ENCODE results near the gene ABR.

DNA sequence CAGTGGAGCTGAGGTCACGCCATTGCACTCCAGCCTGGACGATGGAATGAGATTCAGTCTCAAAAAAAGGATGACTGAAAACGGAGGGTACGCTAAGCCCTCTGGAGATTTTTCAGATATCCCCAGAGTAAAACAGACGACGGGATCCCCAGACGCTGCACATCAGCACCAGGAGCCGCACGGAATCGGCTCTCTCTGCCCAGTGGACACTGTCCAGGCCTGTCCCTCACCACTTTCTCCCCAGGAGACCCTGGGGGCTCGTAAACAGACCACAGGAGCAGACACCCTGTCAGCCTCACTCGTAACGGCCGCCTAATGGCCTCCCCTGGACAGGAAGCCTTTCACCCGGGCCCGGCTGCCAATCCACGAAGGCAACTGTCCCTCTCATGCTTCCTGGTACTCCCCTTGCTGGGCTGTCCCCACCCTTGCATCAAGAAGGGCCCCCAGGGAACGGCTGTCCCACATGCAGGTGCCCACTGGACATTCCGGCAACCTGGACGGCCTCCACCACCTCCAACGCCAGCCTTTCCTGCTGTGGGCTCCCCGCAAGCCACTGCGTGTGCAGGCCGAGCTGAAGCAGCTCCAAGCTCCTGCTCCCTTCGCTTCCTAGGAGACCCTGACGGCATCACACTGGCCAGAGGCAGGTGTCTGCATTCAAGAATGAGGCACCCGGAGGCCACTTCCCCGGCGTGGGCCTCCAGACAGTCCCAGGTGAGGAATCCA, 108.5 kb downstream of the ABR start:
- TF ChIP-seq POLR2A (IDR thresholded peaks at IDR 0.05) = no peak
- TF ChIP-seq, protein P1, sequence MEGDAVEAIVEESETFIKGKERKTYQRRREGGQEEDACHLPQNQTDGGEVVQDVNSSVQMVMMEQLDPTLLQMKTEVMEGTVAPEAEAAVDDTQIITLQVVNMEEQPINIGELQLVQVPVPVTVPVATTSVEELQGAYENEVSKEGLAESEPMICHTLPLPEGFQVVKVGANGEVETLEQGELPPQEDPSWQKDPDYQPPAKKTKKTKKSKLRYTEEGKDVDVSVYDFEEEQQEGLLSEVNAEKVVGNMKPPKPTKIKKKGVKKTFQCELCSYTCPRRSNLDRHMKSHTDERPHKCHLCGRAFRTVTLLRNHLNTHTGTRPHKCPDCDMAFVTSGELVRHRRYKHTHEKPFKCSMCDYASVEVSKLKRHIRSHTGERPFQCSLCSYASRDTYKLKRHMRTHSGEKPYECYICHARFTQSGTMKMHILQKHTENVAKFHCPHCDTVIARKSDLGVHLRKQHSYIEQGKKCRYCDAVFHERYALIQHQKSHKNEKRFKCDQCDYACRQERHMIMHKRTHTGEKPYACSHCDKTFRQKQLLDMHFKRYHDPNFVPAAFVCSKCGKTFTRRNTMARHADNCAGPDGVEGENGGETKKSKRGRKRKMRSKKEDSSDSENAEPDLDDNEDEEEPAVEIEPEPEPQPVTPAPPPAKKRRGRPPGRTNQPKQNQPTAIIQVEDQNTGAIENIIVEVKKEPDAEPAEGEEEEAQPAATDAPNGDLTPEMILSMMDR (IDR thresholded peaks at IDR 0.05) = no peak

All from adrenal gland (tissue), 5 donors.